Effector memory CD4-positive, alpha-beta T cell (primary cell): Measurements from ENCODE around the gene DDAH1.

Experiments used
- DNase-seq, 3 donors: peaks; one replicate each; pipeline ENCODE4 v3.0.0-alpha.2; 2020
- H3K27ac ChIP-seq: 2 replicates; pipeline ENCODE4 v1.7.0; 2013; ENCODE audit warnings: mild to moderate bottlenecking, low read length, moderate library complexity; ENCODE audit not compliant: insufficient read depth, poor library complexity, severe bottlenecking
- H3K27me3 ChIP-seq: replicated peaks from 2 replicates; pipeline ENCODE4 v1.7.0; 2013; ENCODE audit warnings: mild to moderate bottlenecking, low read length; ENCODE audit not compliant: insufficient read depth, control insufficient read depth, poor library complexity, severe bottlenecking
- H3K36me3 ChIP-seq: 2 replicates; pipeline ENCODE4 v1.7.0; 2013; ENCODE audit warnings: mild to moderate bottlenecking, low read length, moderate library complexity; ENCODE audit not compliant: control insufficient read depth, insufficient read depth
- H3K4me1 ChIP-seq: 2 replicates; pipeline ENCODE4 v1.7.0; 2013; ENCODE audit warnings: low read length, mild to moderate bottlenecking; ENCODE audit not compliant: control insufficient read depth, insufficient read depth, poor library complexity, severe bottlenecking
- H3K4me3 ChIP-seq: 2 replicates; pipeline ENCODE4 v1.7.0; 2013; ENCODE audit warnings: low read length, low read depth, mild to moderate bottlenecking; ENCODE audit not compliant: insufficient read depth, poor library complexity, severe bottlenecking
- H3K9me3 ChIP-seq: 2 replicates; pipeline ENCODE4 v1.7.0; 2013; ENCODE audit warnings: mild to moderate bottlenecking, low read length, moderate library complexity; ENCODE audit not compliant: control insufficient read depth

Gene DDAH1

DNA sequence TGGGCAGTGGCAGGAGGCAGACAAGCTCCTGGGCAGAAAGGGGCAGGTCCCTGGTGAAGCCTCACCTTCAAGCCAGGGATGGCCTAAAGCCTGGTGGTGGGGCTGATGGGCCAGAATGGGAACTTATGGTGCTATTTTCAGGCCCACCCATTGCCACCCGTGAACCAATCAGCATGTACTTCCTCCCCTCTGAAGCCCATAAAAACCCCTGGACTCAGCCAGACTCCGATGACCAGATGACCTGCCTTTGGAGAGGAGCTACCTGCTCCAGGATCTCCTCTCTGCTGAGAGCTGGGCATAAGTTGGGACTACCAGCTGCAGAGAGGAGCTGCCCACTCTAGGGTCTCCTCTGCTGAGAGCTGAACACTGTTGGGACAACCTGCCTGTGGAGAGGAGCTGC lies 180.8 kb downstream of the DDAH1 start:
- H3K9me3 ChIP-seq, result no peaks in the 10 kb centered on the region
- no peak overlapping the region for H3K27ac ChIP-seq
- no peak overlapping the region for H3K4me3 ChIP-seq
- no peaks in the 10 kb centered on the region for H3K27me3 ChIP-seq
- H3K4me1 ChIP-seq, result no peaks in the 10 kb centered on the region
- DNase-seq, result no peak
- no peaks in the 10 kb centered on the region for H3K36me3 ChIP-seq

- Histone ChIP-seq H3K4me3 (no peak overlapping the region), H3K4me1 (no peaks in the 10 kb centered on the region), H3K9me3 (no peaks in the 10 kb centered on the region), H3K27me3 (no peaks in the 10 kb centered on the region), H3K27ac (no peak overlapping the region), H3K36me3 (no peaks in the 10 kb centered on the region)
- no peak for DNase-seq
Measured at GRCh38 chr1:85283475-85284199, 181.3 kb downstream of the DDAH1 start.

GRCh38 chr1:85282424-85282823 lies 182.5 kb downstream of the DDAH1 start:
- no peaks in the 10 kb centered on the region for H3K9me3 ChIP-seq
- H3K27me3 ChIP-seq, result no peaks in the 10 kb centered on the region
- no peak overlapping the region for H3K4me3 ChIP-seq
- no peak for DNase-seq
- no peak overlapping the region for H3K27ac ChIP-seq
- no peaks in the 10 kb centered on the region for H3K4me1 ChIP-seq
- no peaks in the 10 kb centered on the region for H3K36me3 ChIP-seq

- Histone ChIP-seq H3K27me3 (no peaks in the 10 kb centered on the region), H3K4me3 (no peak overlapping the region), H3K27ac (no peak overlapping the region), H3K4me1 (no peaks in the 10 kb centered on the region), H3K36me3 (no peaks in the 10 kb centered on the region), H3K9me3 (no peaks in the 10 kb centered on the region)
- DNase-seq, result no peak
Measured at GRCh38 chr1:85280636-85281035, 184.3 kb downstream of the DDAH1 start.

DNA sequence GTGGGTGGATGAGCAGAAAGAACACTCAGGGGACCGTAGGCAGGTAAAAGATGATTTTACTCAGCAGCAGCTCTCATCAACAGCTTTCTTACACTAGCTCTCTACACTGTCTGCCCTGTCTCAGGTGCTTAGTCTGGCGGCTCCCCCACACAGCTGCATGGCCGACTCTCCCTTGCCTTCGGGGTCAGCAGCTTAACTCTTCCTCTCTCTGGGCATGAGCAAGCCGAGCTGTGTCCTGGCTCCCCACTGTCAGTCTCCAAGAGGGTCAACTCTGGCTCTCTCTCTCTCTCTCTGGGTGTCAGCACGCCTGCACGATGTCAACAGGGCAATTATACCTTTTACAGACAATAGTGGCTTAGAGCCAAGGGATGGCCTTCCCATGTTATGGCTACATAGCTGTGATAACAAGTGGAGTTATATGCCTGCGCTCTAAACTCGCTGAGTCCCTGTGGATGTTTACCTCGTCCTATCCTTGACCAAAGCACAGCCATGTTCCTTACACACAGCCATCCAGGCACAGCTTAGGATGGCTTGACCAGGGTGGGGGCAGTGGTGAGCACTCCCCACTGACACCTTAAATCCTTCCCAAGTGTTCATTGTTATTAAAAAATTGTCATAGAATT lies 185.4 kb downstream of the DDAH1 start:
- no peak for DNase-seq
- Histone ChIP-seq H3K4me3 (no peak overlapping the region), H3K27me3 (no peaks in the 10 kb centered on the region), H3K27ac (no peak overlapping the region), H3K9me3 (no peaks in the 10 kb centered on the region), H3K4me1 (no peaks in the 10 kb centered on the region), H3K36me3 (no peaks in the 10 kb centered on the region)

DNA sequence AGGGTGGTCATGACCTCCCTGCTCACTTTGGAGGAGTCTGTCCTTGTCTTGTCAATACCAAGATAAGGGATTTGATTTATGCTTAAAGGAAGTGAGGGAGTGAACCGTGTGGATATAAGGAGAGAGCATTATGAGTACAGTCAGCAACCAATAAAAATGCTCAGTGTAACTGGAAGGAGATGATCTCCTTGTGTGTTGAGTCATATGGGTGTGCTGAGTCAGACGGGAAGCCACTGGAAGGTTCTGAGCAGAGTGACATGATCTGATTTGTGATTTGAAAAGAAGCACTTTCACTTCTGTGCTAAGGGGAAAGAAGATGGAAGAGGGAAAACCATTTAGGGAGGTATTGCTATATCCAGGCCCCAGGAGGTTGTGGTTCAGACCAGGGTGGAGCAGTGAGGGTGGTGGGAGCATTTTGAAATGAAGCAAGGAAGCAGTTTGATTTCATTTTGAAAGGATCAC lies 186.1 kb downstream of the DDAH1 start:
- H3K4me1 ChIP-seq, result no peaks in the 10 kb centered on the region
- no peaks in the 10 kb centered on the region for H3K27me3 ChIP-seq
- H3K36me3 ChIP-seq, result no peaks in the 10 kb centered on the region
- DNase-seq, result no peak
- H3K27ac ChIP-seq, result no peak overlapping the region
- no peak overlapping the region for H3K4me3 ChIP-seq
- H3K9me3 ChIP-seq, result no peaks in the 10 kb centered on the region

DNA sequence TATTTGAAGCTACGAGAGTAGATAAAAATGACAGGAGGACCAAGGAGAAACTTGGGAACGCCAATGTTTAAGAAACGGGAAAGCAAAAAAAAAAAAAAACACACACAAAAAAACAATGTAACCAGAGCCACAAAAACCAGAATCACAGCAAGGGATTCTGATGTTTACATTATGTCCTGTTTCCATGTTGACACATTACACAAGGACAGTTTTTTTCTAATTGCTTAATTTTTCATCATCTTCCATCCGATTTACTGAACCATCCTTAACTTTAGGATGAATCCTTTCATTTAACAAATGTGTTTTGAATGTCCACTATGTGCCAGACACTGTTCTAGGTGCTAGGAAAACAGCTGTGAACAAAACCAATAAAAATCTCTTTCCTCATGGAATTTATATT lies 187.2 kb downstream of the DDAH1 start:
- no peaks in the 10 kb centered on the region for H3K9me3 ChIP-seq
- no peak for DNase-seq

GRCh38 chr1:85276978-85277639 lies 187.8 kb downstream of the DDAH1 start:
- Histone ChIP-seq H3K4me1 (no peaks in the 10 kb centered on the region), H3K27me3 (no peaks in the 10 kb centered on the region), H3K36me3 (no peaks in the 10 kb centered on the region), H3K9me3 (no peaks in the 10 kb centered on the region), H3K4me3 (peak overlapping the region; percentile 19), H3K27ac (peak overlapping the region; percentile 95)
- no peak for DNase-seq

More for the DNA sequence above, 187.2 kb downstream of the DDAH1 start:
- Histone ChIP-seq H3K4me1 (no peaks in the 10 kb centered on the region), H3K4me3 (no peak overlapping the region), H3K27ac (no peak overlapping the region), H3K27me3 (no peaks in the 10 kb centered on the region), H3K36me3 (no peaks in the 10 kb centered on the region)

DNA sequence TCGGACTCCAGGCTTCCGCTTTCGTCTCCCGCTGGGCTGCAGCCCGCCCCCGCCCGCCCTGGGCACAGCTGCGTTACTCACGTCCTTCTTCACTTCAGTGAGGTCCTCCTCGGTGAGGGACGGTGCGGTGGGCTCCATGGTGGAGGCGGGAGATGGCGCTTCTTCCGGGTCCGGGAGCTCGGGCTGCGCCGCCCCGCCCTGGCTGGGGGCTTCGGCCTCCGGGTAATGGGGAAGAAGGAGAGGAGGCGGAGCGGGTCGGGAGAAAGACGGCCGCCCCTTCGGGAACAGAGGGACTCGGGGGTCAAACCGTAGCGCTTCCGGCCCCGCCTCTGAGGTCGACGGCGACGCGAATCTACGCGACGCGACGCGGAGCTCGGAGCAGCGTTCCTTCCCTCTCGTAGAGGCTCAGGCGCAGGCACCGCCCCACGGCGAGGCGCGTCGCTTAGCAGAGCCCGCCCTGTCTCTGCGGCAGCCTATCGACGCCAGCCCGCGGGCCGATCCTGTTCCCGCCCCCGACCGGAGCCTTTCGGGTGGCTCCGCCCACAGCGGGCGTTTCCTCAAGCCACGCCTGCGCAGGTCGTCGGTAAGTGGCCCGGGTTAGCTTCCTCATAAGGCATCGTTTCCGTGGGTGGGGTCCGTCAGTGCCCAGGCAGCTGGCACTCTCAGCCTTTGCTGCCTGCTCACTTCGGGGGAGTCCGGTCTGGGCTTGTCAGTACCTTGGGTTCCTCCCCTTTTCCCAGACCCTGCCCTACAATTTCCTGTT lies 188.6 kb downstream of the DDAH1 start, which contains the start of gene BCL10:
BCL10 (minus strand) TSS at position 418 of the 763 bp plus-strand sequence; CDS start at position 138, 280 bp downstream.
- H3K27ac ChIP-seq, result peak within 1 kb of the TSS; percentile 95
- DNase-seq, result peak; percentile 95 to 97 (median 97)
- no peaks in the 10 kb centered on the region for H3K4me1 ChIP-seq

More for the DNA sequence above, 188.6 kb downstream of the DDAH1 start, which contains the start of gene BCL10:
- Histone ChIP-seq H3K4me3 (peak within 1 kb of the TSS; percentile 81), H3K27me3 (no peaks in the 10 kb centered on the region), H3K36me3 (no peaks in the 10 kb centered on the region), H3K9me3 (no peaks in the 10 kb centered on the region)
